HCT116 (cell line): ENCODE results near the gene CRISPLD2. TPM values are rescaled to one million over a fixed set of nuclear protein-coding genes. Genes with fewer than 3 reads are reported as not detected.

Source experiments
- ATAC-seq: fragments of 200-7000 bp; cut with Tn5 transposase; 2 replicates; pipeline ENCODE4 v1.9.1; 2020; ENCODE audit warnings: mild to moderate bottlenecking, moderate library complexity
- BruUV-seq: library from RNA; stranded (reverse); fragments of 400-500 nt; replicated peaks from 2 replicates; lab custom pipeline; 2021; lab: Mats Ljungman, UMichigan
- CTCF ChIA-PET: fragments of 300-600 bp; sonication (Branson Sonifier 250); formaldehyde crosslinking; loops from one replicate; lab custom pipeline; 2021; ENCODE audit warnings: antibody characterized with exemption; lab: Charles Lee
- POLR2A ChIA-PET: fragments of 300-600, 350-600 bp; sonication (Branson Sonifier 250); formaldehyde crosslinking; loops from one replicate; lab custom pipeline; 2021; ENCODE audit warnings: antibody characterized with exemption; lab: Charles Lee
- RAD21 ChIA-PET, 2 experiments: fragments of 300-600 bp; sonication (Branson Sonifier 250); formaldehyde crosslinking; loops; one replicate each; lab custom pipeline; 2023; ENCODE audit warnings: low total read pairs in 2 of 2; ENCODE audit not compliant: uncharacterized antibody in 2 of 2, unreplicated experiment in 2 of 2, low non-redundant PET in 1 of 2; lab: Charles Lee
- DNase-seq: peaks from one replicate; pipeline ENCODE4 v3.0.0-alpha.2; 2010; ENCODE audit warnings: low read depth, low spot score
- H2AFZ ChIP-seq: fragments of 200-600 bp; shearing (Covaris generic), sonication (generic); 2 replicates; pipeline ENCODE4 v1.6.1; 2017; ENCODE audit warnings: low read depth, mixed run types, mixed read lengths, antibody characterized with exemption, low read length; ENCODE audit not compliant: poor library complexity, severe bottlenecking
- H3K27ac ChIP-seq: 2 replicates; pipeline ENCODE4 v1.5.1; 2012; ENCODE audit warnings: low read depth, low read length
- H3K27me3 ChIP-seq: fragments of 200-600 bp; sonication (generic); 2 replicates; pipeline ENCODE4 v1.6.1; 2016; ENCODE audit warnings: mixed run types, low read length, mixed read lengths; ENCODE audit not compliant: insufficient read depth
- H3K36me3 ChIP-seq, 2 experiments: fragments of 200-500 bp in 1 of 2; fragments of 200-600 bp in 1 of 2; sonication (Bioruptor generic) in 1 of 2; sonication (generic) in 1 of 2; 2 replicates each; pipeline versions ENCODE4 v1.5.1 to v1.6.1; 2014 to 2016; ENCODE audit warnings: low read length in 2 of 2, inconsistent platforms in 1 of 2, mixed read lengths in 1 of 2, mixed run types in 1 of 2; ENCODE audit not compliant: insufficient read depth in 2 of 2, control insufficient read depth in 1 of 2
- H3K4me1 ChIP-seq, 2 experiments: fragments of 200-600 bp in 1 of 2; sonication (generic) in 1 of 2; 2 replicates each; pipeline versions ENCODE4 v1.5.1 to v1.6.1; 2012 to 2017; ENCODE audit warnings: low read length in 2 of 2, inconsistent platforms in 1 of 2, mild to moderate bottlenecking in 1 of 2, mixed read lengths in 1 of 2, mixed run types in 1 of 2, moderate library complexity in 1 of 2; ENCODE audit not compliant: insufficient read depth in 2 of 2, control insufficient read depth in 1 of 2
- H3K4me2 ChIP-seq: fragments of 200-600 bp; sonication (generic); 2 replicates; pipeline ENCODE4 v1.6.1; 2017; ENCODE audit warnings: mixed run types, low read length, mixed read lengths
- H3K4me3 ChIP-seq, 2 experiments: fragments of 200-600 bp in 1 of 2; sonication (generic) in 1 of 2; replicated peaks in 1 of 2; 2 replicates each; pipeline ENCODE4 v1.5.1; 2011 to 2016; ENCODE audit warnings: low read length in 2 of 2, control low read depth in 1 of 2, low read depth in 1 of 2, mild to moderate bottlenecking in 1 of 2, mixed read lengths in 1 of 2, mixed run types in 1 of 2
- H3K79me2 ChIP-seq: fragments of 200-600 bp; sonication (generic); 2 replicates; pipeline ENCODE4 v1.6.1; 2017; ENCODE audit warnings: mild to moderate bottlenecking, mixed run types, low read length, moderate library complexity, mixed read lengths; ENCODE audit not compliant: insufficient read depth
- H3K9ac ChIP-seq: fragments of 200-600 bp; sonication (generic); 2 replicates; pipeline ENCODE4 v1.6.1; 2016; ENCODE audit warnings: low read length, mixed read lengths
- H3K9me2 ChIP-seq: fragments of 200-600 bp; sonication (generic), shearing (Covaris generic); 2 replicates; pipeline ENCODE4 v1.6.1; 2017; ENCODE audit warnings: mixed run types, mild to moderate bottlenecking, moderate library complexity; ENCODE audit not compliant: insufficient read depth
- H3K9me3 ChIP-seq, 2 experiments: fragments of 200-500 bp in 1 of 2; fragments of 200-600 bp in 1 of 2; sonication (Bioruptor generic) in 1 of 2; sonication (generic) in 1 of 2; 2 replicates each; pipeline ENCODE4 v1.6.1; 2014 to 2017; ENCODE audit warnings: low read length in 2 of 2, mixed read lengths in 2 of 2, inconsistent platforms in 1 of 2, low read depth in 1 of 2, mild to moderate bottlenecking in 1 of 2, mixed run types in 1 of 2, moderate library complexity in 1 of 2; ENCODE audit not compliant: control insufficient read depth in 1 of 2, insufficient read depth in 1 of 2
- H4K20me1 ChIP-seq: fragments of 200-600 bp; sonication (generic), shearing (Covaris generic); 2 replicates; pipeline ENCODE4 v1.6.1; 2017; ENCODE audit warnings: mixed run types, mild to moderate bottlenecking, moderate library complexity; ENCODE audit not compliant: insufficient read depth
- CEBPB ChIP-seq: IDR thresholded peaks from 2 replicates; pipeline ENCODE4 v1.6.1; 2012; ENCODE audit warnings: low read depth
- ELF1 ChIP-seq: IDR thresholded peaks from 2 replicates; pipeline ENCODE4 v1.6.1; 2012; ENCODE audit warnings: low read depth, borderline replicate concordance
- FOSL1 ChIP-seq: IDR thresholded peaks from 2 replicates; pipeline ENCODE4 v1.6.1; 2012; ENCODE audit warnings: low read depth
- JUND ChIP-seq: IDR thresholded peaks from 2 replicates; pipeline ENCODE4 v1.6.1; 2012
- SIN3A ChIP-seq: IDR thresholded peaks from 2 replicates; pipeline ENCODE4 v1.6.1; 2012; ENCODE audit warnings: low read depth
- SRF ChIP-seq: IDR thresholded peaks from 2 replicates; pipeline ENCODE4 v1.6.1; 2012; ENCODE audit warnings: low read depth
- YY1 ChIP-seq: IDR thresholded peaks from 2 replicates; pipeline ENCODE4 v1.6.1; 2011; ENCODE audit warnings: low read length, low read depth, moderate library complexity, mild to moderate bottlenecking; ENCODE audit not compliant: insufficient replicate concordance; ENCODE audit errors: extremely low read depth
- intact Hi-C: fragments of 100-400 bp; cut with micrococcal nuclease; formaldehyde crosslinking; loops from 2 replicates; pipeline ENCODE4 v1.10.0; 2022
- total RNA-seq: library from RNA; stranded (reverse); gene quantifications from one replicate; pipeline ENCODE4 v1.2.1, GENCODE V29; 2021; ENCODE audit not compliant: unreplicated experiment
- TF ChIP-seq, protein P1 (sequence below), 3 experiments: fragments of 200-600 bp in 1 of 3; sonication (generic) in 1 of 3; IDR thresholded peaks in 2 of 3; conservative IDR thresholded peaks in 1 of 3; 2 replicates each; pipeline ENCODE4 v1.5.1; 2012 to 2017; ENCODE audit warnings: low read depth in 2 of 3, low read length in 2 of 3, antibody characterized with exemption in 1 of 3, borderline replicate concordance in 1 of 3, control low read depth in 1 of 3, mild to moderate bottlenecking in 1 of 3, mixed read lengths in 1 of 3, mixed run types in 1 of 3, moderate library complexity in 1 of 3; ENCODE audit not compliant: insufficient read depth in 1 of 3
- TF ChIP-seq, protein P2 (sequence below): IDR thresholded peaks from 2 replicates; pipeline ENCODE4 v1.6.1; 2012; ENCODE audit warnings: low read depth

The CRISPLD2 gene
- total RNA-seq, 1 experiment from 2014 or later, result 4.6 TPM

DNA sequence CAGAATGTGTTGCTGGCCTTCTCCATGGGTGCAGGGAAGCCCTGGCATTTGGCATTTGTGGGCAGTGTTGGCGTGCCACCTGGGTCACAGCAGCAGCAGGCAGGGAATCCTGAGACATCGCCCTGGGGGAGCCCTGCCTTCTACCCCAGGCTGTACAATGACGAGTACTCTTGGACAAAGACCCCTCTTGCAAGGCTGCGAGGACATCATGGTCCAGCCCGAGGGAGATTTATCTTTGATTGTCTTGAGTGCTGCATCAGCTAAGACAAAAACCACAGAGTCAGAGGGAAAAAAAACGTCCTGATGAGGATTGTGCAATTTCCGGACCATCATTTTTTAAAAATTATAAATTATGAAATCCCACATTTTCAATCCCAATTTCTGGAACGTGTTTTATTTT lies 3.7 kb downstream of the CRISPLD2 start:
- no peaks in the 10 kb centered on the region for H3K9me2 ChIP-seq
- intact Hi-C loops, result no loop called here
- no peak for DNase-seq
- no peaks in the 10 kb centered on the region for H3K27me3 ChIP-seq
- RAD21 ChIA-PET, result no interaction called here
- no peaks in the 10 kb centered on the region for H4K20me1 ChIP-seq
- H3K9ac ChIP-seq, result no peak overlapping the region
- CTCF ChIA-PET, result no interaction called here
- H2AFZ ChIP-seq, result no peak overlapping the region
- H3K4me1 ChIP-seq, result peaks cover 7 to 15% of the 10 kb centered on the region in 2 experiments
- no peak overlapping the region for H3K4me2 ChIP-seq
- no peak for TF ChIP-seq CEBPB
- no peak for TF ChIP-seq SIN3A
- TF ChIP-seq, protein P1, sequence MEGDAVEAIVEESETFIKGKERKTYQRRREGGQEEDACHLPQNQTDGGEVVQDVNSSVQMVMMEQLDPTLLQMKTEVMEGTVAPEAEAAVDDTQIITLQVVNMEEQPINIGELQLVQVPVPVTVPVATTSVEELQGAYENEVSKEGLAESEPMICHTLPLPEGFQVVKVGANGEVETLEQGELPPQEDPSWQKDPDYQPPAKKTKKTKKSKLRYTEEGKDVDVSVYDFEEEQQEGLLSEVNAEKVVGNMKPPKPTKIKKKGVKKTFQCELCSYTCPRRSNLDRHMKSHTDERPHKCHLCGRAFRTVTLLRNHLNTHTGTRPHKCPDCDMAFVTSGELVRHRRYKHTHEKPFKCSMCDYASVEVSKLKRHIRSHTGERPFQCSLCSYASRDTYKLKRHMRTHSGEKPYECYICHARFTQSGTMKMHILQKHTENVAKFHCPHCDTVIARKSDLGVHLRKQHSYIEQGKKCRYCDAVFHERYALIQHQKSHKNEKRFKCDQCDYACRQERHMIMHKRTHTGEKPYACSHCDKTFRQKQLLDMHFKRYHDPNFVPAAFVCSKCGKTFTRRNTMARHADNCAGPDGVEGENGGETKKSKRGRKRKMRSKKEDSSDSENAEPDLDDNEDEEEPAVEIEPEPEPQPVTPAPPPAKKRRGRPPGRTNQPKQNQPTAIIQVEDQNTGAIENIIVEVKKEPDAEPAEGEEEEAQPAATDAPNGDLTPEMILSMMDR (IDR thresholded peaks at IDR 0.05 in 2 of 3, conservative IDR thresholded peaks at IDR 0.05 in 1 of 3; ENCODE audit: borderline replicate concordance in 1 of 3, insufficient read depth in 1 of 3, low read depth in 2 of 3, low read length in 2 of 3), result no peak
- TF ChIP-seq YY1, result no peak
- TF ChIP-seq SRF, result no peak
- TF ChIP-seq JUND, result no peak
- TF ChIP-seq ELF1, result no peak
- TF ChIP-seq, protein P2, sequence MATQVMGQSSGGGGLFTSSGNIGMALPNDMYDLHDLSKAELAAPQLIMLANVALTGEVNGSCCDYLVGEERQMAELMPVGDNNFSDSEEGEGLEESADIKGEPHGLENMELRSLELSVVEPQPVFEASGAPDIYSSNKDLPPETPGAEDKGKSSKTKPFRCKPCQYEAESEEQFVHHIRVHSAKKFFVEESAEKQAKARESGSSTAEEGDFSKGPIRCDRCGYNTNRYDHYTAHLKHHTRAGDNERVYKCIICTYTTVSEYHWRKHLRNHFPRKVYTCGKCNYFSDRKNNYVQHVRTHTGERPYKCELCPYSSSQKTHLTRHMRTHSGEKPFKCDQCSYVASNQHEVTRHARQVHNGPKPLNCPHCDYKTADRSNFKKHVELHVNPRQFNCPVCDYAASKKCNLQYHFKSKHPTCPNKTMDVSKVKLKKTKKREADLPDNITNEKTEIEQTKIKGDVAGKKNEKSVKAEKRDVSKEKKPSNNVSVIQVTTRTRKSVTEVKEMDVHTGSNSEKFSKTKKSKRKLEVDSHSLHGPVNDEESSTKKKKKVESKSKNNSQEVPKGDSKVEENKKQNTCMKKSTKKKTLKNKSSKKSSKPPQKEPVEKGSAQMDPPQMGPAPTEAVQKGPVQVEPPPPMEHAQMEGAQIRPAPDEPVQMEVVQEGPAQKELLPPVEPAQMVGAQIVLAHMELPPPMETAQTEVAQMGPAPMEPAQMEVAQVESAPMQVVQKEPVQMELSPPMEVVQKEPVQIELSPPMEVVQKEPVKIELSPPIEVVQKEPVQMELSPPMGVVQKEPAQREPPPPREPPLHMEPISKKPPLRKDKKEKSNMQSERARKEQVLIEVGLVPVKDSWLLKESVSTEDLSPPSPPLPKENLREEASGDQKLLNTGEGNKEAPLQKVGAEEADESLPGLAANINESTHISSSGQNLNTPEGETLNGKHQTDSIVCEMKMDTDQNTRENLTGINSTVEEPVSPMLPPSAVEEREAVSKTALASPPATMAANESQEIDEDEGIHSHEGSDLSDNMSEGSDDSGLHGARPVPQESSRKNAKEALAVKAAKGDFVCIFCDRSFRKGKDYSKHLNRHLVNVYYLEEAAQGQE, result no peak
- TF ChIP-seq FOSL1, result no peak
- TF ChIP-seq, all 23 proteins: peak for 0
- Histone ChIP-seq H3K36me3 (no peaks in the 10 kb centered on the region), H3K9me3 (no peaks in the 10 kb centered on the region), H3K4me3 (no peak overlapping the region), H3K79me2 (no peaks in the 10 kb centered on the region), H3K27ac (no peak overlapping the region)
- no peak for ATAC-seq
- BruUV-seq, result no TSS peak
- POLR2A ChIA-PET, result no interaction called here
